SK-N-SH treated with all-trans-retinoic acid at 6 μM for 48 hours (cell line): Measurements from ENCODE around the gene FXYD2.

Experiments
- CREB5 ChIP-seq: fragments of 250-450 bp; sonication (Bioruptor Pico); IDR thresholded peaks from 2 replicates; pipeline ENCODE4 v1.5.1; 2020; ENCODE audit warnings: low read depth, mild to moderate bottlenecking, moderate library complexity
- GLIS3 ChIP-seq: fragments of 250-450 bp; sonication (Bioruptor Pico); IDR thresholded peaks from 2 replicates; pipeline ENCODE4 v1.5.0; 2020; ENCODE audit warnings: mild to moderate bottlenecking, moderate library complexity
- OSR1 ChIP-seq: fragments of 250-450 bp; sonication (Bioruptor Pico); IDR thresholded peaks from 2 replicates; pipeline ENCODE4 v1.8.0; 2022; ENCODE audit warnings: moderate library complexity, mild to moderate bottlenecking, inconsistent platforms

GRCh38 chr11:117868815-117869561 lies 44.4 kb upstream of the FXYD2 start:
- no peak for TF ChIP-seq OSR1 (CRISPR knock-in tag)
- TF ChIP-seq GLIS3 (CRISPR knock-in tag): no peak
- no peak for TF ChIP-seq CREB5 (CRISPR knock-in tag)
